HEK293 (cell line): ENCODE measurements around the gene MCF2L.

Source experiments
- CTCF ChIA-PET: fragments of 350-600 bp; formaldehyde crosslinking; extraction: SDS; loops from one replicate; lab custom pipeline; 2021; ENCODE audit warnings: antibody characterized with exemption; lab: Yijun Ruan, JAX
- POLR2A ChIA-PET: fragments of 300-600 bp; formaldehyde crosslinking; extraction: SDS; loops from one replicate; lab custom pipeline; 2020; ENCODE audit warnings: antibody characterized with exemption, inconsistent platforms; lab: Yijun Ruan, JAX
- H3K27ac ChIP-seq: fragments of 200-500 bp; sonication (Bioruptor generic); 2 replicates; pipeline ENCODE4 v1.5.1; 2014; ENCODE audit warnings: low read depth, low read length, control low read depth, inconsistent platforms; ENCODE audit errors: extremely low read depth
- H3K36me3 ChIP-seq, 2 experiments: fragments of 200-500 bp in 1 of 2; sonication (Bioruptor generic) in 1 of 2; 1 replicate in 1 of 2; 2 replicates in 1 of 2; pipeline ENCODE4 v1.5.1; 2014 to 2017; ENCODE audit warnings: inconsistent platforms in 2 of 2, low read length in 2 of 2; ENCODE audit not compliant: control insufficient read depth in 2 of 2, insufficient read depth in 1 of 2
- H3K4me1 ChIP-seq: fragments of 200-500 bp; sonication (Bioruptor generic); 2 replicates; pipeline ENCODE4 v1.5.1; 2014; ENCODE audit warnings: mild to moderate bottlenecking, low read length, inconsistent platforms; ENCODE audit not compliant: control insufficient read depth, insufficient read depth
- H3K4me3 ChIP-seq: 2 replicates; pipeline ENCODE4 v1.5.1; 2011; ENCODE audit warnings: low read depth, mild to moderate bottlenecking, control low read depth, low read length, moderate library complexity
- H3K9me3 ChIP-seq: fragments of 200-500 bp; sonication (Bioruptor generic); 2 replicates; pipeline ENCODE4 v1.5.1; 2014; ENCODE audit warnings: low read depth, low read length, inconsistent platforms; ENCODE audit not compliant: control insufficient read depth, insufficient read depth
- INSM2 ChIP-seq: fragments of 450-650 bp; formaldehyde crosslinking; IDR thresholded peaks from 2 replicates; pipeline ENCODE4 v1.5.1; 2016; ENCODE audit warnings: missing biosample characterization, missing genetic modification characterization
- MEIS1 ChIP-seq: sonication (generic); formaldehyde crosslinking; IDR thresholded peaks from 2 replicates; pipeline ENCODE4 v1.8.1; 2022; ENCODE audit warnings: missing genetic modification reagents, mild to moderate bottlenecking, borderline replicate concordance
- ZNF157 ChIP-seq: fragments of 450-650 bp; formaldehyde crosslinking; IDR thresholded peaks from 2 replicates; pipeline ENCODE4 v1.5.1; 2016; ENCODE audit warnings: missing biosample characterization, missing genetic modification characterization
- ZNF280D ChIP-seq: fragments of 450-650 bp; formaldehyde crosslinking; IDR thresholded peaks from 2 replicates; pipeline ENCODE4 v1.5.1; 2016; ENCODE audit warnings: missing biosample characterization, missing genetic modification characterization
- ZNF311 ChIP-seq: fragments of 450-650 bp; formaldehyde crosslinking; IDR thresholded peaks from 2 replicates; pipeline ENCODE4 v1.5.1; 2017; ENCODE audit warnings: missing biosample characterization, missing genetic modification characterization, borderline replicate concordance
- ZNF624 ChIP-seq: fragments of 450-650 bp; formaldehyde crosslinking; IDR thresholded peaks from 2 replicates; pipeline ENCODE4 v1.5.1; 2017; ENCODE audit warnings: missing biosample characterization, missing genetic modification characterization
- ZNF791 ChIP-seq: fragments of 450-650 bp; formaldehyde crosslinking; IDR thresholded peaks from 2 replicates; pipeline ENCODE4 v1.5.1; 2016; ENCODE audit warnings: missing biosample characterization, missing genetic modification characterization
- TF ChIP-seq, protein P1 (sequence below): fragments of 450-650 bp; formaldehyde crosslinking; conservative IDR thresholded peaks from 2 replicates; pipeline ENCODE4 v1.5.1; 2016; ENCODE audit warnings: low read depth, missing biosample characterization, missing genetic modification characterization
- TF ChIP-seq, protein P2 (sequence below): fragments of 450-650 bp; formaldehyde crosslinking; IDR thresholded peaks from 2 replicates; pipeline ENCODE4 v1.5.1; 2017; ENCODE audit warnings: missing biosample characterization, missing genetic modification characterization

Gene MCF2L

GRCh38 chr13:113043931-113044330, 74.9 kb downstream of the MCF2L start:
- POLR2A ChIA-PET, result interaction anchor here (1.1 kb wide), 1 partner anchor 9 kb away, joined by 4 read pairs; no protein-coding TSS in a partner anchor
- CTCF ChIA-PET, result no interaction called here
- TF ChIP-seq ZNF311 (tag by site-specific recombination) (no peak), ZNF280D (no peak), MEIS1 (CRISPR knock-in tag) (no peak), ZNF157 (tag by site-specific recombination) (no peak)
- TF ChIP-seq, protein P1, sequence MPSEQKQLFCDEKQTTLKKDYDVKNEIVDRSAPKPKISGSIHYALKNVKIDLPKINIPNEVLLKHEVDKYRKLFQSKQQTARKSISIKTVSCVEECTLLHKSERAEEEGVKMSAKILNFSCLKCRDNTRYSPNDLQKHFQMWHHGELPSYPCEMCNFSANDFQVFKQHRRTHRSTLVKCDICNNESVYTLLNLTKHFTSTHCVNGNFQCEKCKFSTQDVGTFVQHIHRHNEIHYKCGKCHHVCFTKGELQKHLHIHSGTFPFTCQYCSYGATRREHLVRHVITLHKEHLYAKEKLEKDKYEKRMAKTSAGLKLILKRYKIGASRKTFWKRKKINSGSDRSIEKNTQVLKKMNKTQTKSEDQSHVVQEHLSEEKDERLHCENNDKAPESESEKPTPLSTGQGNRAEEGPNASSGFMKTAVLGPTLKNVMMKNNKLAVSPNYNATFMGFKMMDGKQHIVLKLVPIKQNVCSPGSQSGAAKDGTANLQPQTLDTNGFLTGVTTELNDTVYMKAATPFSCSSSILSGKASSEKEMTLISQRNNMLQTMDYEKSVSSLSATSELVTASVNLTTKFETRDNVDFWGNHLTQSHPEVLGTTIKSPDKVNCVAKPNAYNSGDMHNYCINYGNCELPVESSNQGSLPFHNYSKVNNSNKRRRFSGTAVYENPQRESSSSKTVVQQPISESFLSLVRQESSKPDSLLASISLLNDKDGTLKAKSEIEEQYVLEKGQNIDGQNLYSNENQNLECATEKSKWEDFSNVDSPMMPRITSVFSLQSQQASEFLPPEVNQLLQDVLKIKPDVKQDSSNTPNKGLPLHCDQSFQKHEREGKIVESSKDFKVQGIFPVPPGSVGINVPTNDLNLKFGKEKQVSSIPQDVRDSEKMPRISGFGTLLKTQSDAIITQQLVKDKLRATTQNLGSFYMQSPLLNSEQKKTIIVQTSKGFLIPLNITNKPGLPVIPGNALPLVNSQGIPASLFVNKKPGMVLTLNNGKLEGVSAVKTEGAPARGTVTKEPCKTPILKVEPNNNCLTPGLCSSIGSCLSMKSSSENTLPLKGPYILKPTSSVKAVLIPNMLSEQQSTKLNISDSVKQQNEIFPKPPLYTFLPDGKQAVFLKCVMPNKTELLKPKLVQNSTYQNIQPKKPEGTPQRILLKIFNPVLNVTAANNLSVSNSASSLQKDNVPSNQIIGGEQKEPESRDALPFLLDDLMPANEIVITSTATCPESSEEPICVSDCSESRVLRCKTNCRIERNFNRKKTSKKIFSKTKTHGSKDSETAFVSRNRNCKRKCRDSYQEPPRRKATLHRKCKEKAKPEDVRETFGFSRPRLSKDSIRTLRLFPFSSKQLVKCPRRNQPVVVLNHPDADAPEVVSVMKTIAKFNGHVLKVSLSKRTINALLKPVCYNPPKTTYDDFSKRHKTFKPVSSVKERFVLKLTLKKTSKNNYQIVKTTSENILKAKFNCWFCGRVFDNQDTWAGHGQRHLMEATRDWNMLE, result no peak
- Histone ChIP-seq H3K27ac (no peak overlapping the region), H3K9me3 (no peaks in the 10 kb centered on the region), H3K4me1 (no peaks in the 10 kb centered on the region), H3K36me3 (no peaks in the 10 kb centered on the region), H3K4me3 (no peak overlapping the region)

GRCh38 chr13:113044391-113045114, 75.5 kb downstream of the MCF2L start:
- Histone ChIP-seq H3K4me3 (no peak overlapping the region), H3K27ac (no peak overlapping the region), H3K36me3 (no peaks in the 10 kb centered on the region), H3K9me3 (no peaks in the 10 kb centered on the region), H3K4me1 (no peaks in the 10 kb centered on the region)
- CTCF ChIA-PET, result no interaction called here
- TF ChIP-seq INSM2 (tag by site-specific recombination) (no peak), ZNF791 (tag by site-specific recombination) (no peak), ZNF624 (no peak), ZNF157 (tag by site-specific recombination) (no peak)
- TF ChIP-seq, protein P2, sequence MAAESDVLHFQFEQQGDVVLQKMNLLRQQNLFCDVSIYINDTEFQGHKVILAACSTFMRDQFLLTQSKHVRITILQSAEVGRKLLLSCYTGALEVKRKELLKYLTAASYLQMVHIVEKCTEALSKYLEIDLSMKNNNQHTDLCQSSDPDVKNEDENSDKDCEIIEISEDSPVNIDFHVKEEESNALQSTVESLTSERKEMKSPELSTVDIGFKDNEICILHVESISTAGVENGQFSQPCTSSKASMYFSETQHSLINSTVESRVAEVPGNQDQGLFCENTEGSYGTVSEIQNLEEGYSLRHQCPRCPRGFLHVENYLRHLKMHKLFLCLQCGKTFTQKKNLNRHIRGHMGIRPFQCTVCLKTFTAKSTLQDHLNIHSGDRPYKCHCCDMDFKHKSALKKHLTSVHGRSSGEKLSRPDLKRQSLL (tag by site-specific recombination), result no peak
- POLR2A ChIA-PET, result no interaction called here
